GM12872 (cell line): ENCODE data around the gene TBC1D2B.

Experiments used
- TF ChIP-seq, protein P1 (sequence below): IDR thresholded peaks from 3 replicates; pipeline ENCODE4 v1.5.1; 2011; ENCODE audit warnings: low read depth, mild to moderate bottlenecking, low read length, moderate library complexity; ENCODE audit not compliant: insufficient read depth

TBC1D2B gene

DNA sequence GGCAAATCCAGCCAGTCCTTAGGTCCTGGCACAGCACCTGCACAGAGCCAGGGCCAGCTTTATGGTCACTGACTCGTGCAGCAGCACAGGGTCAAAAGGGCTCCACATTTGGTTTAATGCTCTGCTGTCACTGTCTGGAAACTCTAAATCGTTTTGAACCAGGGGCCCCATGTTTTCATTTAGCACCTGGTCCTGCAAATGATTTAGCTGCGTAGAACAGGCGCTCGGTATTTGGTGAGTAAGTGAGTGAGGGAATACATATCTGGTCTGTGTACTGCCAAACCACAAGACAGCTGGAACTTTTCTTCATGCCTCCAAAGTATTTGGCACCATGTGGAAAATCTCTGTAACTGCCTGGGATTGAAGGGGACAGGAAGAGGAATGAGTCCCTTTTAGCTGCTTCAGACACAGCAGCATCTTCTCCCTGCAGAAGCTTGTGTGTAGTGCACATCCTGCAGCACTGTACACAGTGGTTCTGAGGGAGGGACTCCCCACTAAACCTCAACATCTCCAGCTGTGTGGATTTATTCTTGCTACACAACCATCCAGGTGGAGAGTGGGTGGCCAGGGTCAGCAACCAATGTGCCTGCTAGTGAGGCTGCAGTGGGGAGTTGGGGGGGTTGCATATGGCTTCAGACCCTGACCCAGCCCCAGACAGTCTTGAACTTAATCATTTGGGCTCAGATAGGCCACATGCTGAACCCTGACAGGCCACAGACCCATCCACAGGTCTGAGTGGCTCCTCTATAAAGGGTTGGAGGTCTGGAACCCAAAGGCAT is 15.9 kb upstream of the TBC1D2B start:
- TF ChIP-seq, protein P1, sequence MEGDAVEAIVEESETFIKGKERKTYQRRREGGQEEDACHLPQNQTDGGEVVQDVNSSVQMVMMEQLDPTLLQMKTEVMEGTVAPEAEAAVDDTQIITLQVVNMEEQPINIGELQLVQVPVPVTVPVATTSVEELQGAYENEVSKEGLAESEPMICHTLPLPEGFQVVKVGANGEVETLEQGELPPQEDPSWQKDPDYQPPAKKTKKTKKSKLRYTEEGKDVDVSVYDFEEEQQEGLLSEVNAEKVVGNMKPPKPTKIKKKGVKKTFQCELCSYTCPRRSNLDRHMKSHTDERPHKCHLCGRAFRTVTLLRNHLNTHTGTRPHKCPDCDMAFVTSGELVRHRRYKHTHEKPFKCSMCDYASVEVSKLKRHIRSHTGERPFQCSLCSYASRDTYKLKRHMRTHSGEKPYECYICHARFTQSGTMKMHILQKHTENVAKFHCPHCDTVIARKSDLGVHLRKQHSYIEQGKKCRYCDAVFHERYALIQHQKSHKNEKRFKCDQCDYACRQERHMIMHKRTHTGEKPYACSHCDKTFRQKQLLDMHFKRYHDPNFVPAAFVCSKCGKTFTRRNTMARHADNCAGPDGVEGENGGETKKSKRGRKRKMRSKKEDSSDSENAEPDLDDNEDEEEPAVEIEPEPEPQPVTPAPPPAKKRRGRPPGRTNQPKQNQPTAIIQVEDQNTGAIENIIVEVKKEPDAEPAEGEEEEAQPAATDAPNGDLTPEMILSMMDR = no peak

DNA sequence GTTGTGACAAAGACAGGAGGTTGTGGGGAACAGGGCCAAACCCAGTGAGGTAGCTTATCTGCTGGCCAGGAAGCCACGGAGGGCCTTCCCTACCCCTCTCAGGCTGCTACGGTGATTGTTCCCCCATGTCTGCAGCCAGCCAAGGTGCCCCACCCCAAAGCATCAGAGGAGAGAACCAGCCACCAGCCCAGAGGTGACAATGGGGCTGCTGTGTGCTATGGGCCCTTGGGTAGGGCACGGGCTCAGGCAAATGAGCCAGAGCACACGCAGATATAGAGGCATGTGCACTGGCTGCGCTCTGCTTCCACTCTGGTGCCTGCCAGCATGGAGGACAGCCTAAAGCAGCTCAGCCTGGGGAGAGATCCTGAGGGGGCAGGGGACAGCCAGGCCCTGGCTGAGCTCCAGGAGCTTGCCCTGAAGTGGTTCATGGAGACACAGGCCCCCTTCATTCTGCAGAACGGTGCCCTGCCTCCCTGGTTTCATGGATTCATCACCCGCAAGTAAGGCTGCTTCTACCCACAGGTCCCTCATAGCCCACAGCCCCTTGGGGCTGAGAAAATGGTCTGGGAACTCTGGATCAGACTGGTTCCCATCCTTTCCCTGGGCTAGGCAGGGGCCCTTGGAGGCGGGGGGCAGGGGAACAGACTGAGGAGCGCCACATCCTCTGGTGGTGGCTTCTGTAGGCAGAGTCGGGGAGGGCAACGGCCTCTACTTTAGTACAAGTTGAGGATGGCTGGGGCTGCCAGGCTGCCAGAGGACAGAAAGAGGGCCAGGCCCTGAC is 14.9 kb upstream of the TBC1D2B start, which contains the start of gene SH2D7:
Gene SH2D7 (plus strand): TSS at position 301 of the 781 bp plus-strand sequence. CDS start 24 bp downstream, at position 325.
- TF ChIP-seq, protein P1 = no peak

DNA sequence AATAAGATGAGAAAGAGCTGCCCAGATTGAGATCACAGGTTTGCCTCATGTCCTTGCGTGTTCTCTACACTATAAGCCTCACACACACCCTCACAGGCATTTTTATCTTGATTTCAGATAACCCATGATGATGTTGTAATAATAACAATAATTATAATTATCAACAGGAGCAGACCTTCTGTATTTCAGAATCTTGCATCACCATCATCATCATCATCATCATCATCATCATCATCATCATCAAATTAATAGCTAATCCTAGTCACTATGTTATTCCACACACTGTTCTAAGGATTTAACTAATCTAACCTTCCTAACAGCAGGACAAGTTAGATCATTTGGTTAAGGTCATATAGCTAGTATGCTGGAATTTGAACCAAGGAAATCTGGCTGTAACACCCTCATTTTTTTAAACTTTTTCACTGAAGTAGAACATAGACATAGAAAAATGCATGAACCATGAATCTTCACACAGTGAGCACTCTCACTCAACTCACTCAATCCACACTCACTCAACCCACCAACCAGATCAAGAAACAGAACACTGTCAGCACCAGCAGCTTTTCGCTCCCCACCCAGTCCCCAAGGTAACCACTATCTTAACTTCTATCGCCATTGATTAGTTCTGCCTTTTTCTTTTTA is 13.0 kb upstream of the TBC1D2B start:
- TF ChIP-seq, protein P1 = no peak

DNA sequence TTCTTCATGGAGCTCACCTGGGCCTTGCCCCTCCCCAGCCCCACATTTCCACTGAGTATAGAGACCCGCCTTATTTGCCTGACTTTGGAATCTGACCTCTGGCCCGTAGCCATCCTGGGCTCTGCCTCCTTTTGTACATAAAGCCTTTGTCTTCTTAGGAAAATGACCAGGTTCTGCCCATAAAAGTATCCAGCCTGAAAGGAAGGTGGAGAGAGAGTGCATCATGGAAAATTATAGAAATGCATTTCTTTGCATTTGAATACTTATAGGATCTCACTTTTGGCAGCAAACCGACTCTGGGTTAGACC is 11.2 kb upstream of the TBC1D2B start:
- TF ChIP-seq, protein P1 = no peak

DNA sequence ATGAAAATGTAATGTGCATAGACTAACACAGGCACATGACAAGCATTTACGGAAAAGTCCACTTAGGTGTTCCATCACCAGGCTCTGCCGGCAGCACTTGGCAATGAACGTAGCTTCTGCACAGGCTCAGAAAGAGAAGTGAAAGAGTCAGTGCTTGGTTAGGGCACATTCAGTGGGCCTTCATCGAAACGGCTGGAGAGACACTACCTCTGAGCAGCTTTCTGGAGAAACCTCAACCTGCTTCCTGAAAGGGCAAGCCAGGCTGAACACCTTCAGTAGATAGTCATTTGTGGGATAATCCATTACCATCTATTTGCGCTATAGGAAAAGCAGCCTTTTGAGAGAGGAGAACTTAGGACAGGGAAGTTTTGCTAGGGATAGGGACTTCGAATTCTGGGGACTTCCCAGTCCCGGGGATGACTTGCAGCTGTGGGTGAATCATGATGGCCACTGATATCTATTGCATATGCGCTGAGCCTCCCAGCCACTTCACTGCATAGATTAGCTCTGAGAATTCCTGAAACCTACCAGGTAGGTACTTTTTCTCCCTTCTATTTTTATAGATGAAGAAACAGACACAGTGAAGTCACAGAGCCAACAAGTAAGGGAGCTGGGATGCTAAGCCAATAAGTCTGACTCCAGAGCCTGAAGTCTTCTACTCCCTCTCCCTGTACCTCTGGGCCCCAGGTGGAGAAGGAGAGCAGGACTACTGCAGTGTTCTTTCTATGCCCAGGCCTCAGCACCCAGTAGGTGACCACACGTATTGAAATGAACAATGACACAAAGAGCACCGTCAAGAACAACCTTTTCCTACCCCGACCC is 10.7 kb upstream of the TBC1D2B start:
- TF ChIP-seq, protein P1 = 0 out of 3 replicates have a peak, but pooled peaks have one; percentile 8

DNA sequence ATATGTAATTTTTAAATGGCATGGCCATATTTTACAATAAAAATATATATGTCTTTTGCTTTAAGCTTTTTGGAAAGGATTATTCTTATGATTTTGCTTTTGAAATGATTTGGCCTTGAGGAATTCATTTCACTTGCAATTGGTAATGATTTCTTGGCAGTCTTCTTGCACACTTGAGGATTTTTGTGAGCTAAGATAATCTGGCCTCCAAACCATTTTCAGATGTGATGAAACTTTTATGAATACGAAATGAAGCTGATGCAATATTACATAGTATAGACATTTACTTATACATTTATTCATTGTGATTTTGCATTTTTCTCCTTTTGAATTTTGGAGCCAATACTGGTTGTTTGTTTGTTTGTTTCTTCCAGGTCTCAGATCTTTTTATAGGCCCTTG is 8.4 kb upstream of the TBC1D2B start:
- TF ChIP-seq, protein P1 = no peak
